ENCODE results near the gene ANTXR1. TPM values are rescaled to one million over a fixed set of nuclear protein-coding genes. Genes with fewer than 3 reads are reported as not detected.

Gene ANTXR1
- total RNA-seq, 1 experiment from 2014 or later = 37.3 TPM

GRCh38 chr2:69250981-69251380, 238.0 kb downstream of the ANTXR1 start:
- no peak overlapping the region for H2AK5ac ChIP-seq (ENCODE audit: insufficient read length, low read length)
- H3K4ac ChIP-seq (ENCODE audit: low read depth, low read length) = no peak overlapping the region
- peaks cover 3 to 9% (median 6%) of the 10 kb centered on the region in 3 experiments; a peak in 6 of 7 replicates for H3K36me3 Mint-ChIP-seq (ENCODE audit: insufficient read depth in 1 of 3, low read depth in 3 of 3)
- H2AFZ ChIP-seq (ENCODE audit: low read length) = no peak overlapping the region
- WGBS (ENCODE audit: extremely low coverage, insufficient read length, low lambda C conversion rate) = no CpG with 5 or more reads among the region's 1 CpG
- no peaks in the 10 kb centered on the region for H3K79me2 ChIP-seq (ENCODE audit: insufficient read depth, low read length)
- H2BK120ac ChIP-seq (ENCODE audit: low read depth, low read length, poor library complexity, severe bottlenecking) = no peak overlapping the region
- no peaks in the 10 kb centered on the region for H3K23me2 ChIP-seq (ENCODE audit: insufficient read length, low read depth, low read length, poor library complexity, severe bottlenecking)
- H3K9ac ChIP-seq (ENCODE audit: extremely low read depth, insufficient read length, low read length) = no peak overlapping the region
- H2BK5ac ChIP-seq (ENCODE audit: insufficient read length, low read length) = no peak overlapping the region
- H3K27ac ChIP-seq (ENCODE audit: insufficient read length, low read depth, low read length) = no peak overlapping the region
- no peak overlapping the region for H3K27ac Mint-ChIP-seq
- H3K4me2 ChIP-seq (ENCODE audit: insufficient read depth, insufficient read length, low read length) = no peak overlapping the region
- H3K9me3 Mint-ChIP-seq = no peaks in the 10 kb centered on the region; a peak in 1 of 5 replicates
- no peaks in the 10 kb centered on the region for H3K4me1 Mint-ChIP-seq
- no peak overlapping the region for H4K8ac ChIP-seq (replicated peaks; ENCODE audit: insufficient read length, low read depth, low read length)
- no peaks in the 10 kb centered on the region for H3K27me3 ChIP-seq (ENCODE audit: insufficient read depth, low read length)
- H3K23ac ChIP-seq (ENCODE audit: insufficient read length, low read depth, low read length) = no peak overlapping the region
- H4K5ac ChIP-seq (ENCODE audit: insufficient read length, low read depth, low read length) = no peak overlapping the region
- TF ChIP-seq CTCF (conservative IDR thresholded peaks at IDR 0.05) = no peak
- no peak overlapping the region for H3K56ac ChIP-seq (ENCODE audit: insufficient read length, low read depth, low read length)
- no peak overlapping the region for H3K18ac ChIP-seq (ENCODE audit: insufficient read length, low read depth, low read length)
- no peaks in the 10 kb centered on the region for H4K20me1 ChIP-seq (ENCODE audit: control insufficient read depth, insufficient read depth, insufficient read length)
- no peaks in the 10 kb centered on the region; the same call in 1 of the 2 replicates for H3K27me3 Mint-ChIP-seq (ENCODE audit: low read depth)
- H3T11ph ChIP-seq (ENCODE audit: low read length) = no peak overlapping the region
- H3K4me1 ChIP-seq (ENCODE audit: insufficient read depth, low read length) = no peaks in the 10 kb centered on the region
- no peak overlapping the region for H2BK12ac ChIP-seq (ENCODE audit: insufficient read length, low read depth, low read length)
- no peaks in the 10 kb centered on the region for H3K9me3 ChIP-seq (ENCODE audit: control insufficient read depth, low read depth, low read length)
- H2BK20ac ChIP-seq (ENCODE audit: low read depth, low read length, poor library complexity, severe bottlenecking) = no peak overlapping the region
- no peak overlapping the region for H4K91ac ChIP-seq (ENCODE audit: insufficient read length, low read depth, low read length)
- DNase-seq = no peak
- H3K14ac ChIP-seq (ENCODE audit: insufficient read depth, low read length) = no peak overlapping the region
- H2BK15ac ChIP-seq (ENCODE audit: low read depth, low read length) = no peak overlapping the region
- H3K79me1 ChIP-seq (ENCODE audit: insufficient read depth, low read depth, low read length, poor library complexity, severe bottlenecking) = no peaks in the 10 kb centered on the region
- H3K4me3 Mint-ChIP-seq = no peak overlapping the region
